ENCODE measurements around the gene RASD2. TPM values are rescaled to one million over a fixed set of nuclear protein-coding genes. Genes with fewer than 3 reads are reported as not detected.

Gene RASD2
- total RNA-seq, 4 donors from 2014 or later: 4.7 to 45.9 (median 16.0) TPM

- Histone ChIP-seq H3K4me1 (peaks cover 0 to 59% (median 10%) of the 10 kb centered on the region in 3 donors), H3K27me3 (peaks cover 10% of the 10 kb centered on the region), H3K4me3 (no peak overlapping the region), H3K36me3 (no peaks in the 10 kb centered on the region), H3K9me3 (no peaks in the 10 kb centered on the region), H3K27ac (peak overlapping the region in 3 of 4 donors; percentile 14 to 91 (median 90))
- no peak for ATAC-seq
- TF ChIP-seq EP300 (IDR thresholded peaks at IDR 0.05) (no peak), CTCF (IDR thresholded peaks at IDR 0.05) (no peak), POLR2AphosphoS5 (IDR thresholded peaks at IDR 0.05) (no peak), POLR2A (IDR thresholded peaks at IDR 0.05) (no peak)
- 19 to 44% methylated on average over 6 to 7 of the region's 7 CpGs for WGBS, 2 donors (ENCODE audit: low coverage in 1 of 2)
These were observed 3.4 kb upstream of the RASD2 start for GRCh38 chr22:35537232-35537631.

DNA sequence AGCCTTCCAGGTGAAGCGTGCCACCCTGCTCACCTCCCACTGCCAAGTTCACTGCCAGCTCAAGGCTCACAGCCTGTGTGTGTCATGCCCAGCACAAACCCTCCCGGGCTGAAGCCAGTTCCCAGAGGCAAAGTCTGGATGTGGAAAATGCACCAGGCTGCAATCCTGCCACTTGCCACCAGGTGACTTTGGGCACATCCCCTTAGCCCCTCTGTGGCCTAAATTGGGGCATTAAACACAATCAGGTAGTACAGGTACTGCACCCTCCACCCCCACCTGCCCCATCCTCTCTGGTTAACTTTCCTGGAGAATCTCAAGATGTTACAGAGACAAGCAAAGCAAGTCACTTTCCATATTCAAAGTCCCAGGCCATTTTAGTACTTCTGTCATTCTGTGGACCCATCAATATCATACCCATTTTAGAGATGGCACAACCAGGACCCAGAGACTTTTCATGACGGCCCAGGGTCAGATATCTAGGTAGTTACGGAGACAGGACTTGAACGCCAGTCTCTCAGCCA lies 1.8 kb upstream of the RASD2 start:
- 87% methylated on average over 3 of the region's 5 CpGs; no CpG with 5 or more reads in 1 of the 2 donors for WGBS, 2 donors (ENCODE audit: low coverage in 1 of 2)
- H3K4me1 ChIP-seq: peaks cover 0 to 76% (median 13%) of the 10 kb centered on the region in 3 donors
- peak overlapping the region; percentile 25 to 91 (median 89) for H3K27ac ChIP-seq
- no peak for ATAC-seq
- H3K9me3 ChIP-seq: no peaks in the 10 kb centered on the region
- peaks cover 10% of the 10 kb centered on the region for H3K27me3 ChIP-seq
- H3K36me3 ChIP-seq: no peaks in the 10 kb centered on the region
- no peak overlapping the region for H3K4me3 ChIP-seq
- no peak for TF ChIP-seq POLR2A (IDR thresholded peaks at IDR 0.05)
- TF ChIP-seq CTCF (IDR thresholded peaks at IDR 0.05): peak in 3 of 4 experiments; percentile 52 to 53 (median 52)
- no peak for TF ChIP-seq POLR2AphosphoS5 (IDR thresholded peaks at IDR 0.05)
- TF ChIP-seq EP300 (IDR thresholded peaks at IDR 0.05): no peak

- peak overlapping the region; percentile 62 to 91 (median 89) for H3K27ac ChIP-seq
- peak overlapping the region in 1 of 2 donors; percentile 85 for H3K4me3 ChIP-seq
- no peaks in the 10 kb centered on the region for H3K36me3 ChIP-seq
- H3K27me3 ChIP-seq: peaks cover 10% of the 10 kb centered on the region
- H3K9me3 ChIP-seq: no peaks in the 10 kb centered on the region
- TF ChIP-seq EP300 (IDR thresholded peaks at IDR 0.05): no peak
- TF ChIP-seq POLR2AphosphoS5 (IDR thresholded peaks at IDR 0.05): no peak
- no peak for TF ChIP-seq CTCF (IDR thresholded peaks at IDR 0.05)
- TF ChIP-seq POLR2A (IDR thresholded peaks at IDR 0.05): no peak
- H3K4me1 ChIP-seq: peaks cover 0 to 82% (median 13%) of the 10 kb centered on the region in 3 donors
- no peak for ATAC-seq
- 0 to 7% methylated on average over 1 to 3 of the region's 3 CpGs for WGBS, 2 donors (ENCODE audit: low coverage in 1 of 2)
These were observed 1.1 kb upstream of the RASD2 start for GRCh38 chr22:35539487-35539886.

DNA sequence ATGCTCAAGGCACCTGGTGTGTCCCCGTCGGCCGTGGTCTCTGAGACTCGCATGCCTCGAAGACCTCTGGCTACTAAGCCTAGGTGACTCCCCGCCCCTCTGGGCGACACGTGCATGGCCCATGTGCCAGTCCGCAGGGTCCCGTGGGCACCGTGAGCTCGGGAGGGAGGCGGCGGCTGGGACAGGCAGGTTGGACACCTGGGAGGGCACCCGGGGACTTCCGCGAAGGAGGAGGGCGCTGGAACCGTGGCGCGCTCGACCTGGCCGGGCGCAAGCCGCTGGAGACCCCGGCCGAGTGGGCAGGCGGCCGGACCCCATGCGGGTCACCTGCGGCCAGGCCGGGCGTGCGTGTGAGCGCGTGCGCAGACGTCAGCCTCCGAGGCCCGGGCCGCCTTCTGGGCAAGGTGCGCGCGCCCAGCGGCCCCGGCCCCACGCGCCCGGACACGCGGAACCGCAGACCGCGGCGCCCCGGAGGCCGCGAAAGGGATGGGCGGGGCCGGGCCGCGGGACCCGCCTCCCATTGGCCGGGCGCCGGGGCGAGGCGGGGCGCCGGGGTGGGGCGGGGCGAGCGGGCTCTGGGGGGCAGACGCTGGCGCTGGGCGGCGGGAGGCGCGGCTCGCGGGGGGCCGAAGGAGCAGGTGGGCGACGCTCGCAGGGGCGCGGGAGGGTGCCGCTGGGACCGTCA lies 579 bp upstream of the RASD2 start:
- TF ChIP-seq EP300 (IDR thresholded peaks at IDR 0.05) (no peak), CTCF (IDR thresholded peaks at IDR 0.05) (peak in 1 of 4 experiments; percentile 14), POLR2A (IDR thresholded peaks at IDR 0.05) (peak in 1 of 2 donors; percentile 18)
- ATAC-seq: peak; percentile 87
- peaks cover 0 to 88% (median 13%) of the 10 kb centered on the region in 3 donors for H3K4me1 ChIP-seq
- H3K27ac ChIP-seq: peak overlapping the region; percentile 78 to 91 (median 89)
- H3K4me3 ChIP-seq: peak overlapping the region; percentile 75 to 85
- no peaks in the 10 kb centered on the region for H3K9me3 ChIP-seq
- no peaks in the 10 kb centered on the region for H3K36me3 ChIP-seq
- WGBS, 2 donors (ENCODE audit: low coverage in 1 of 2): 9% methylated on average over 4 of the region's 89 CpGs; no CpG with 5 or more reads in 1 of the 2 donors
- H3K27me3 ChIP-seq: peaks cover 10% of the 10 kb centered on the region
